ENCODE results near the gene LSAMP.

Gene LSAMP

DNA sequence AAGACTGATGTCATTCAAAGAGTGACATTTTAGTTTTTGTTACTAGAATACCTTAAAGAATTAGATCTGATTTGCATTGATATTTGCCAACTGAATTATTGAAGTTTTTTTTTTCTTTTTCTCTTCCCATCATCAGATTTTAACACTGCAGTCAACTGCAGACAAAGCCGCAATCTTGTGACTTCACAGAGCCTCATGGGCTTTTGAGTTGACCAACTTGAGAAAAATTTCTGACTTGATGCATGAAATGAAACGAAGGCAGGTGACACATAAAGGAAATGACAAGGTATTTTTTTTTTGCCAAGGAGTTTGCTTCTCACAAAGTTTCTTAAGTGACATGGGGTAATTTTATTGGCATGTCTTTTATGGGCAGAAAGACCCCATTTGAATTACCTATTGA, 438.3 kb downstream of the LSAMP start:
- DNase-seq (ENCODE audit: low spot score): no peak

DNA sequence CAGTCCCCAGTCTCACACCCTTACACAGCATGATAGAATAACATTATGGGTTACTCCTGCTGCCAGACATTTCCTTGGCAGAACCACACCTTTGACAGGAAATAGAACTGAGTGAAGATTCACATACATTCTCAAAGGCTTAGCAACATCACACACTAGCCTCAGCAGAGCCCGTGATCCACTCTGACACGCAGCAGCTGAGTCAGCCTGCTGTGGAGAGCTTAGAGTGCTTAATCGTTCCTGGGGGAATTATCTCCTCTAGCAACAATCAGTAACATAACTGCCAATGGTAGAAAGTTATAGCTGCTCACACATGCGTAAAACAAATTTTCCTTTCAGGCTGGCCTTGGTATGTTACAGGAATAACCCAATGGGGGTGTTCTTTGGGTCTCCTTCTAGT, 439.9 kb downstream of the LSAMP start:
- DNase-seq (ENCODE audit: low spot score): no peak

GRCh38 chr3:116002235-116002634, 443.1 kb downstream of the LSAMP start:
- no peak for DNase-seq (ENCODE audit: low spot score)

- DNase-seq (ENCODE audit: low spot score): no peak
These were observed 444.1 kb downstream of the LSAMP start for GRCh38 chr3:116001151-116001621.

DNA sequence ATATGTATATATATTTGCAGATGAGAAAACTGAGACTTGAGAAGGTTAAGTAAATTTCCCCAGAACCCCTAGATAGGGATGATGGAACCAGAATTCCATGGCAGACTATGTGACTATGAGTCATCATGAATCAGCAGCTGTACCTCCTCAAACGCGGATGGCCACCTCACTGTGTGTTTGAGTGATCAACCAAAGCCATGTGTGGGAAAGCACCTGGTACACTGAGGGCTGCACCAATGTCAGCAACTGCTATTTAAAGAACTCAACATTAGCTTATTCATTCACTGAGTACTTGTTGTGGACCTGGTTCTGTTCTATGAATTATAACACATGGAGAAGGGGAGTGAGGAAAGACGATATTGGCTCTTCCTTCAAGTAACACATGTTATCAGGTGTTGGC, 445.0 kb downstream of the LSAMP start:
- DNase-seq (ENCODE audit: low spot score): no peak

- no peak for DNase-seq (ENCODE audit: low spot score)
These were observed 445.7 kb downstream of the LSAMP start for GRCh38 chr3:115999613-116000012.

DNA sequence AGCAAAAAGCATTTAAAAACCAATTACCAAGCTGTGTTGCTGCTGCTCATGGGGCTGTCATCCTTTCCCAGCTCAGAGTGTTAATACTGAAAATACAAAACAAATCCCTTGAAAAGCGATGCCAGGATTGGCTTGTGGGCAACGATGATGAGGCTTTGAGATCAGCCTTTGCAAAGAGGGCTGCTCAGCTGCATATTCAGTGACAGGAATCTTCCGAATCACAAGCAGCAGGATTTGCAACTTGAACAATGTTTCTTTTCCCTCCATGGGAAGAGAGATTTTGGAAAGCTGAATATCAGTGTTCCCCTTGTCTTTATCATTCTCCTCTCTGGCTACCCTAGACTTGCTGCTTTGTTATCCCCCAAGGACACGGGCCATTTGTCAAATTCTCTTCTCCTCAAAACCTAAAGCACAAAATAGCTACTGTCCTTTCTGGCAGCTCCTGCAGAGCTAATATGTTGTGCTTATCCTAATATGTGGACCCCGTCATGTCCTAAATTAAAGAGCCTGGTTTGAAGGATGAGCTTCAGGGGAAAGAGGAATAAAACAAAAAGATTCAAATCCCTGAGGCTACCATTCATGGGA, 446.2 kb downstream of the LSAMP start:
- DNase-seq (ENCODE audit: low spot score): no peak

DNA sequence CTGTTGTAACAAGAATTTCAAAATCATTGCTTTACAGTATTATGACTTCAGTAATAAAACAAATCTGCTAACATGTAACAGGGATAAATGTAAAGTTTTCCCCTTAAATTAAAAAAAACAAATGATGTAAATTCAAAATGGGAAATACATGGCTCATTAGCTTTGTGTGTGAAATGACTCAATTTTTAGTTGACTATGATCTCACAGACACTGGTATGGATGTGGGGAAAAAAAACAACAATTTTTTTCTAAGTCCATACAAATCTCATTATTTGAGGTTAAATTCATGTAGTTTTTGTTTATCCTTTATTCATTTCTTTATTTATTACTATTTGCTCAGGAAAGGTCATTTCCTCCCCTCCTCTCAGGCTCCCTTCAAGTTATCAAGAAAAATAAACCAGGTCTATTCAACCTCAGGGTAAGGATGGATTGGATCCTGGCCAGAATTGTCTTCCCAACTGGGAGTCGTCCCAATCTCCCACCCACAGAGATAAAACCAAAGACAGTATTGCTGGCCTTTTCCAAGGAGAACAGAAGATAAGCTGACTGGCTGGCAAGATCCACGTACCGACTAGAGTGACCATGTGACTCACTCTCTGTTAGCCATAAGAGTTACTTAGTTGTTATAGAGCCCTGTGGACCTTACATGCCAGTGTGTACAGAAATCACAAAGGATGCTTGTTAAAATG, 448.7 kb downstream of the LSAMP start:
- no peak for DNase-seq (ENCODE audit: low spot score)

- no peak for DNase-seq (ENCODE audit: low spot score)
These were observed 454.6 kb downstream of the LSAMP start for GRCh38 chr3:115990669-115991068.

DNA sequence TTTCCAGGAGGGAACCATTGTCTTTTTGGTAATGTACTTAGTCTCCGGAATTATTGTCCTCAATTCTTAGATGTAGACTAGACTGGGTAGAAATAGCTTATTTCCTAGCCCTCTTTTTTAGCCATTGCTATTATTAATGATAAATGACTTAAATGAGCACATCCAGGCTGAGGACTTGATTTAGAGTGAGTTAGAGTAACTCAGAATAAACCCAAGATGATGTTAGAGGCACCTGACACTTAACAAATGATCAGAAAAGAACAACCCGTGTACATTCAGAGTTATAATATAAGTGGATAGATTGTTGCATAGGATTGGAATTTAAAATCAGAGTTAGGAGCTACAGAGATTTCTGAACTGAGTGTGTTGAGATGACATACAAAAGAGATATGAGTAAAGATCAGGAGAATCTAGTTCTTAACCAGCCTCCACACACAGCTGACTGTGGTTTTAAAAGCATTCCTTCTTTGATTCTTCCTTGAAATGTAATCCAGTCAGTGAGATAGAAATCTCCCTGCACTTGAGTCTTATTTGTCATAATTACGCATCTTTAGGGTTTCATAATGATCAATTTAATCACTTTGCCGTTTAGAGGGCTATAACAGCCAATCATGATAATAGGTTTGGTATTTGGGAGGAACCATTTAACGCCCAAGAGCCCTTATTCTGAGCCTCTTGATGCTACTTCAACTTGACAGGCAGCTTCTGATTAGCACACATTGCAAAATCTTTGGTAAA, 455.4 kb downstream of the LSAMP start:
- no peak for DNase-seq (ENCODE audit: low spot score)

DNA sequence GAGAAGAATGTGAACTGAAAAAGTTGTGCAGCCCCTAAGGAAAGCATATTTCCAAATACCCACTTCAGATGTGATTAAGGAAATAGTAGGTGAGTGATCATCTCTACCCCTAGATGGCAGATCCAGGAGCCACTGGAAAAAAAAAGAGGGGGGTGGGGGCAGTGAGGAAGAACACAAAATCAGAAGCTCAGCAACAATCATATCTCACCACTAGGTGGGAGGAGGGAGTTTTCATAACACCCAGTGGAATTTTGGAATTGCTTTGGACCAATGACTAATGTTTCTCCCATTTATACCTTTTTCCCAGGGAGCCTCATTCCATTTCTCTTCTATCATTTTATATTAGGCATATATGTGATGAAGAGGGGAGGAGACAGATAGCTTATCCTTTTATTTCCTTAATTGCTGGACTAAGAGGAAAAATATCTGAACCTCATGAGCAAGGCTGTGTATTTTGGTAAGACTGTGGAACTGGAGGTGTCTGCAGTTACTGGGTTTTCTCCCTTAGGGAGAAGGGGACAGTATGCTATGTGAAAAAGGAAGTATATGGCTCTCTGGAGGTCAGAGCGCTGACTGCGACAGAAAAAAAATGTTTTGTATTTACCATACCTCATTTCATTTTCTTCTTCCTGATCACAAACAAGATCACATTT, 458.6 kb downstream of the LSAMP start:
- no peak for DNase-seq (ENCODE audit: low spot score)

DNA sequence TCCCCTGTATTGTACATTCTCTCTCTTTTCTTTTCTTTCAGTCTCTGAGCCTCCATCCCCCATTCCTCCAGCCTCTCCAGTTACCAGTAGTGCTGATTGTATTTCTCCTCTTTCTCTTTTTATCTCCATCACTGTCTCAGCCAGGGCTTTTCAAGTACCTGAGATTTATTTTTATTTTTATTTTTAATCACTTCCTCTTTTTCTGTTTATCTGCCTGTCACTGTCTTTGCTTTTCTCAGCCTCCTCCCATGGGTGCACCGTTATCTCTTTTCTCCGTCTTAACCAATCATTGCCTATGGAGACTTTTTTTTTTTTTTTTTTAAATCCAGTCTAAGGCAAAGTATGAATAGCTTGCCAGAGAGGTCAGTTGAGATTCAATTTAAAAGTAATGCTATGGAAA, 462.7 kb downstream of the LSAMP start:
- DNase-seq (ENCODE audit: low spot score): no peak

- no peak for DNase-seq (ENCODE audit: low spot score)
These were observed 463.2 kb downstream of the LSAMP start for GRCh38 chr3:115982108-115982507.

DNA sequence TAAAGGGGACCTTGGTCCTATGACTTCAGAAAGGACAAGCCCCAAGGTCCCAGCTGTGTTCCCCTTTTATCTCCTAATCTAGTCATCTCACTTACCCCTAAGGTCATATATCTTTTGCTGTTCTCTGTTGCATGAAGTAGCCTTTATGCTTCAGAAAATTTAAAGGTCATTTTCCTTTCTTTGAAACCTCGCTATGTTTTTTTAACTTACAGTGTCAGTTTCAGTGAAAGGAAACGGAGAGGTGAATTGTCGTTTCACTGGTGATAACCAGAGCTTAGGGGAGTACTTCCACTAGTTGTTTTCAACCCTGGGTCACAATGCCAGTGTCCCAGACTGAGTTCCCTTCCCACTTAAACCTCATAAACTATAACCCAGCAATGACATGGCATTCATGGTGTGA, 464.6 kb downstream of the LSAMP start:
- DNase-seq (ENCODE audit: low spot score): no peak

DNA sequence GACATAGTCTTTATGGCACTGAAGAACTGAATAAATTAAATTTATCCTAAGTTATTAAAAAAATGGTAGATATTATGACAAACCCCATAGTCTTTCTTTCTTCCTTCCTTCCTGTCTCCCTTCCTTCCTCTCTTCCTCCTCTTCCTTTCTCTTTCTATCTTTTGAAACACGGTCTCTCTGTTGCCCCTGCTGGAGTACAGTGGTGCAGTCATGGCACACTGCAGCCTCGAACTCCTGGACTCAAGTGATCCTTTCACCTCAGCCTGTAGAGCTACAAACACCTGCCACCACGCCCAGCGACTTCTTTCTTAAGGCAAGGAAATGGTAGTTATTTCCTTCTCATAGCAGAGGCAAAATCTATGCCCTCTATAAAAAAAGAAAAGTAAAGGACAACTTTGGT, 467.4 kb downstream of the LSAMP start:
- no peak for DNase-seq (ENCODE audit: low spot score)

DNA sequence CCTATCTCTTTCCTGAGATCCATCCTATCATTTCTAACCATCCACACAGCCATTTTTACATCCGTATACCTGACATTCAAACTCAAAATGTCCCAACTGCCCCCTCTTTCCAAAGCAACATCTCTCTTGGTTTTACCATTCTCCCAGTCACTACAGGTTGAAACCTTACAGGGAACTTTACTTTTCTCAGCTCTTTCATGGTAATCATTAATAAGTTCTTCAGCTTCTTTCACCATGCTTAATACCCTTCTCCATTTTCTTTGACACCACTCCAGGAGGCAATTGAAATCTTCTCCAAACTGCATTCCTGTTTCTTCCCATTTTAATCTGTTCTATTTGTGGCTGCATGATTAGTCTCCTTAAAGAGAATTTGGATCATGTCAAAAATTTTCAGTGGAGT, 469.5 kb downstream of the LSAMP start:
- DNase-seq (ENCODE audit: low spot score): no peak

DNA sequence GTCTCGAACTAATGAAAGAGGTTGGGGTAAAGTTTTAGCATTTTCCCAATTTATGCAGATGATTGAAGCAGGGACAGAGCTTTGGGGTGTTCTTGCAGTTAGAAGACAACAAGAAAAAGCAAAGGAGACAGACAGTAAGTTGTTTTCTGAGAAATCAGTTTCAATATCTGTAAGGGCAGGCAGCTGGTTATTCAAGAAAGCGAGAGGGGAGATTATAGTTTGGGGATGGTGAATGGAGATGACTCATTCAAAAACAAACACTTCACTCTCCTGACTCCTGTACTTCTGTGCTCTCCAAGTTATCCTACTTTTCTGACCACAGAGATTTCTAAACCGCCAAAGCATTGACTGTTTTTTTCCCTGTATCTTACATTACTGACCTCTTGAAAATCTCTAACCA, 469.9 kb downstream of the LSAMP start:
- no peak for DNase-seq (ENCODE audit: low spot score)

- DNase-seq (ENCODE audit: low spot score): no peak
These were observed 470.3 kb downstream of the LSAMP start for GRCh38 chr3:115974940-115975339.

DNA sequence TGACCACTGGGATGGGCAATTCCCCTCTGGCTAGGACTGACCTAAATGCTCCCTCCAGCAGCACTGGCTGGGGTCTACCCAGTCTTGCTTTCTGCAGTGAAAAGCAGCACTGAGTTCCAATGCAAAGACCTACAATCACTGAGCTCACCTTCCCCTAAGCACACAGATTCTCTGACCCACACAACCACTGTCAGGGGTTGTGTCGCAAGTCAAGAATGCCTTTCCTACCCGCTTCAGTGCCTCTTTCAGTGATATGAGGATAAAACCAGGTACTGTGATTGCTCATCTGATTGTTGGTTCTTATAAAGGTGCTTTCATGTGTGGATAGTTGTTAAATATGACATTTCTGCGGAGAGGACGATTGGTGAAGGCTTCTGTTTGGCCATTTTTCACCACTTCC, 476.4 kb downstream of the LSAMP start:
- DNase-seq (ENCODE audit: low spot score): no peak

DNA sequence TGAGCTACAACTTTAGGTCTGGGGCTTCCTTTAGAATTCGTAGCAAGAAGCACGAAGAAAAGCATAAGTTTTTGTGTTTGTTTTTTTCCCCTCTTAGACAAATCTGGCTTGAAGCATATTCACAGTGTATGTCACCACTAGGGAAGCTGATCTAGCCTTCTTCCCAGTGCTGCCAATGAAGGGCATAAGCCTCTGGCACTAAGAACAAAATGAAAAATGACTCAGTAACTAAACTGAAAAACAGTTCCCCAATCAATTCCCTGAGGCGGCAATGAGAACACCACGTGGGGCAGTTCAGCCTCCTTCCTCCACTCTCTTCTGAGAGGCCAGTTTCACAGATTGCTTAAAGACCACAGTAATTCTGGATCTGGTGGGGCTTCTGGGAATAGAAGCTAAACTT, 483.9 kb downstream of the LSAMP start:
- DNase-seq (ENCODE audit: low spot score): no peak

DNA sequence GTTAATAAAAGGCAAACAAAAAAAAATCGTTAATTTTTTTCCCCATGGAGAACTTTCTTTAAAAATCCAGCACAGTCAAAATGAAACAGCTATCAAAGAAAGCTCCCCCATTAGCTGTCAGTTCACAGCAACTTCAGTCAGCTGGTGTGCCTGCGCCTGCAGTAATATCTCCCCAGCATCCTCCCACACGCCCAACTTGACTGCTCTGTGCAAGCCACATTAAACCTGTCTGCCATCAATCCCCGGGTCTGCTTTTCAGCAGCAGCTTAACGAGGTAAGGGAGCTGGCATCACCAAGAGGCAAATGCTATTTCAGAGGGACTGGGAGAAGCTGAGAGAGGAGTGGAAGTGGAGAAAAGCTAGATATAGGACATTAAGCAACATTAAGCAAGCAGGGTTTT, 484.5 kb downstream of the LSAMP start:
- no peak for DNase-seq (ENCODE audit: low spot score)

GRCh38 chr3:115958526-115958925, 486.8 kb downstream of the LSAMP start:
- no peak for DNase-seq (ENCODE audit: low spot score)

GRCh38 chr3:115947325-115947724, 498.0 kb downstream of the LSAMP start:
- no peak for DNase-seq (ENCODE audit: low spot score)

Measured in left forelimb (tissue), 1 donor.